Activated B cell treated with CpG ODN at 0.5 μM for 24 hours (primary cell): ENCODE data around the gene GATA6. TPM values are rescaled to one million over a fixed set of nuclear protein-coding genes. Genes with fewer than 3 reads are reported as not detected.

Source experiments
- ATAC-seq: fragments of 200-7000 bp; cut with Tn5 transposase; one replicate; pipeline ENCODE4 v1.10.0; 2021; ENCODE audit warnings: low read depth, mild to moderate bottlenecking, moderate library complexity
- CTCF ChIA-PET: fragments of 350-600 bp; sonication (Branson Sonifier 250); formaldehyde crosslinking; loops from one replicate; lab custom pipeline; 2021; ENCODE audit warnings: antibody characterized with exemption; lab: Charles Lee
- POLR2A ChIA-PET: fragments of 350-600 bp; sonication (Branson Sonifier 250); formaldehyde crosslinking; loops from one replicate; lab custom pipeline; 2021; ENCODE audit warnings: antibody characterized with exemption; lab: Charles Lee
- DNase-seq: peaks from one replicate; pipeline ENCODE4 v3.0.0; 2022
- H3K27ac Mint-ChIP-seq: one replicate; pipeline ENCODE4 v1.8.0; 2020; ENCODE audit warnings: mixed read lengths
- H3K27me3 Mint-ChIP-seq: one replicate; pipeline ENCODE4 v1.8.0; 2021; ENCODE audit warnings: mixed read lengths
- H3K36me3 Mint-ChIP-seq: one replicate; pipeline ENCODE4 v1.8.0; 2021; ENCODE audit warnings: low read depth, mixed read lengths
- H3K4me1 Mint-ChIP-seq: one replicate; pipeline ENCODE4 v1.8.0; 2021; ENCODE audit warnings: mixed read lengths
- H3K4me3 Mint-ChIP-seq: one replicate; pipeline ENCODE4 v1.8.0; 2020; ENCODE audit warnings: mild to moderate bottlenecking, mixed read lengths
- H3K9me3 Mint-ChIP-seq: one replicate; pipeline ENCODE4 v1.8.0; 2020; ENCODE audit warnings: mixed read lengths
- CTCF ChIP-seq: fragments of 200-600 bp; IDR thresholded peaks from one replicate; pipeline ENCODE4 v1.8.0; 2022; ENCODE audit warnings: antibody characterized with exemption, mild to moderate bottlenecking
- intact Hi-C: fragments of 100-400 bp; cut with micrococcal nuclease; formaldehyde crosslinking; loops from one replicate; pipeline ENCODE4 v1.15.1; 2024
- total RNA-seq: library from RNA; stranded (reverse); gene quantifications from 2 replicates; pipeline ENCODE4 v1.2.3, GENCODE V29; 2022

Gene GATA6
- total RNA-seq, 1 donor from 2014 or later: not detected

- no peak for ATAC-seq
- ChIA-PET CTCF (no interaction called here), POLR2A (no interaction called here)
- Mint-ChIP-seq H3K27ac (no peak overlapping the region), H3K4me1 (no peaks in the 10 kb centered on the region), H3K27me3 (no peaks in the 10 kb centered on the region), H3K4me3 (no peak overlapping the region), H3K9me3 (no peaks in the 10 kb centered on the region), H3K36me3 (no peaks in the 10 kb centered on the region)
- intact Hi-C loops: no loop called here
- DNase-seq: no peak
- TF ChIP-seq CTCF: no peak
These were observed 36.6 kb upstream of the GATA6 start for GRCh38 chr18:22132763-22133162.

- intact Hi-C loops: no loop called here
- Mint-ChIP-seq H3K27ac (no peak overlapping the region), H3K4me1 (no peaks in the 10 kb centered on the region), H3K36me3 (no peaks in the 10 kb centered on the region), H3K9me3 (peaks cover 4% of the 10 kb centered on the region), H3K4me3 (no peak overlapping the region), H3K27me3 (no peaks in the 10 kb centered on the region)
- ChIA-PET CTCF (no interaction called here), POLR2A (no interaction called here)
- no peak for DNase-seq
- no peak for TF ChIP-seq CTCF
- ATAC-seq: no peak
These were observed 33.0 kb upstream of the GATA6 start for GRCh38 chr18:22136395-22136794.

- DNase-seq: no peak
- no peak overlapping the region for H3K4me3 Mint-ChIP-seq
- CTCF ChIA-PET: no interaction called here
These were observed 28.2 kb upstream of the GATA6 start for GRCh38 chr18:22141211-22141610.

GRCh38 chr18:22143347-22144340, 25.7 kb upstream of the GATA6 start:
- Mint-ChIP-seq H3K4me3 (no peak overlapping the region), H3K4me1 (no peaks in the 10 kb centered on the region), H3K36me3 (no peaks in the 10 kb centered on the region), H3K27me3 (no peaks in the 10 kb centered on the region), H3K9me3 (no peaks in the 10 kb centered on the region), H3K27ac (no peak overlapping the region)
- ChIA-PET CTCF (no interaction called here), POLR2A (no interaction called here)
- intact Hi-C loops: no loop called here
- DNase-seq (no peak), ATAC-seq (no peak)
- TF ChIP-seq CTCF: no peak

More at GRCh38 chr18:22141211-22141610, 28.2 kb upstream of the GATA6 start:
- Mint-ChIP-seq H3K4me1 (no peaks in the 10 kb centered on the region), H3K9me3 (peaks cover 4% of the 10 kb centered on the region), H3K36me3 (no peaks in the 10 kb centered on the region), H3K27ac (no peak overlapping the region), H3K27me3 (no peaks in the 10 kb centered on the region)
- intact Hi-C loops: no loop called here
- no peak for TF ChIP-seq CTCF
- POLR2A ChIA-PET: no interaction called here
- no peak for ATAC-seq

GRCh38 chr18:22145160-22145559, 24.2 kb upstream of the GATA6 start:
- no peaks in the 10 kb centered on the region for H3K9me3 Mint-ChIP-seq
- no peaks in the 10 kb centered on the region for H3K36me3 Mint-ChIP-seq
- no peak for TF ChIP-seq CTCF
- no peaks in the 10 kb centered on the region for H3K27me3 Mint-ChIP-seq
- no peak overlapping the region for H3K27ac Mint-ChIP-seq
- POLR2A ChIA-PET: no interaction called here
- DNase-seq: no peak
- H3K4me1 Mint-ChIP-seq: no peaks in the 10 kb centered on the region
- no peak overlapping the region for H3K4me3 Mint-ChIP-seq
- intact Hi-C loops: no loop called here
- ATAC-seq: no peak
- CTCF ChIA-PET: no interaction called here
